Measurements from ENCODE around the gene GUK1.
A peak's percentile ranks its signal among the peaks of the same experiment; 100 is the strongest.
"Not testable (repeated sequence)": the region's sequence is repeated elsewhere in the genome, so short reads cannot be mapped to it uniquely, and the experiment has no call there.

GUK1 gene

GRCh38 chr1:228163007-228163753 lies 23.1 kb downstream of the GUK1 start:
- no peak for DNase-seq (ENCODE audit: low spot score)

DNA sequence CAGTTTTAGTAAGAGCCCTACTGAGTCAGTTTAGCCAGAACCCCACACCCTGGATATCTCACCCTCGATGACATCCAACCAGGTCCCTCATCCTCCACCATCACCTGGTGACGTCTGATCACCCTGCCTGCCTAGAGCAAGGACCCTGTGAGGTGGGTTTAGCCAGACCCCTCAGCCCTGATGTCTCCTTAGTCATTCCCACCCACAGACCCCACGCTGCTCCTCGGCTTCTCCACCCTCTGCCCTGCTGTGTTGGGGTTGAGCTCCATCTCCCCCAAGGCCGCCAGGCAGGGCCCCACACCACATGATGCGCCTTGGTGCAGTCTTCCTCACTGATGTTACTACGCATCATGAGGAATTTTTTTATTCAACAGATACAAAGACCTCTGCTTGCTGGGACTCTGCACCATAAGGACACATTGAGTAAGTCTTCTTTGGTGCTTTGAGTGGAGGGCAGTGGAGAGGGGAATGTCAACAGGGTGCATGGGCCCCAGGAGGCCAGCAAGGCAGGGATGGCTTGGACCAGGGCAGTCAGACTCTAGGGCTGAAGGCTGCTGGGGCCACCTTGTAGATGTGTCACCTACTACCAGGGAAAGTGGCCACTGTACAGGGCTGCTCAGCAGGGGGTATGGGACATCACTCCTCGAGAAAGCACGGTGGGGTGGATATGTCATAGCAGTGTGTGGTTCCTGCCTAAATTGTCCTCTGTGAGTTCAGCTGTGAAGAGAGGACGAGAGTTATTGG lies 23.9 kb downstream of the GUK1 start:
- DNase-seq (ENCODE audit: low spot score) = no peak

- no peak for DNase-seq (ENCODE audit: low spot score)
Observed at GRCh38 chr1:228164561-228165371, 24.7 kb downstream of the GUK1 start.

DNA sequence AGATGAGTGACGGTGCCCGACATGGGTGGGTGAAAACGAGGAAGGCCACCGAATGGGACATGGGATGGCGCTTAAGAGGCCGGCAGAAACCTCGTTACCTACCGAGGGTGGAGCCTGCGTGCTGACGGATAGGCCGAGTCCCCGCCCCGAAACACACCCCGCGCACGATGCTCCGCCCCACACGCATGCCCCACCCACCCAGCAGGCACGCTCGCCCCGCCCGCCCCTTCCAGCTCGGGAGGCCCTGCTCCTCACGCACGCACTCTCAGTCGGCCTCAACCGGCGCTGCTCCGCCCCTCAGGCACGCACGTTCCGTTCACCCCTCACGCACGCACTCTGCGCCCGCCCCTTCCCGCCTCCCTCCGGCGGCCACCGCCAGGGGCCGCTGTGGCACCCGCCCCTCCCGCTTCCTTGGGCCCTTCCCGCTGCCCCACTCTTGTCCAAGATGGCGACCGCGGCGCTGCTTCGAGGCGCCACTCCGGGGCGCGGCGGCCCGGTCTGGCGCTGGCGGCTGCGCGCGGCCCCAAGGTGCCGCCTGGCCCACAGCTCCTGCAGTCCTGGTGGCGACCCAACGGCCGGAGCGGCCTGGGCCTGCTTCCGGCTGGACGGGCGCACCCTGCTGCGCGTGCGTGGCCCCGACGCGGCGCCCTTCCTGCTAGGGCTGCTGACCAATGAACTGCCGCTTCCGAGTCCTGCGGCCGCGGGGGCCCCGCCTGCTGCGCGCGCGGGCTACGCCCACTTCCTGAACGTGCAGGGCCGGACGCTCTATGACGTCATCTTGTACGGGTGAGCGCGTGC lies 25.5 kb downstream of the GUK1 start, which contains the start of gene IBA57:
Gene IBA57 (plus strand): TSS at position 433 of the 798 bp plus-strand sequence. CDS start 13 bp downstream, at position 446.
- DNase-seq (ENCODE audit: low spot score) = peak; percentile 100

- DNase-seq (ENCODE audit: low spot score) = peak; percentile 44
Observed at GRCh38 chr1:228166170-228166936, 26.3 kb downstream of the GUK1 start.

- DNase-seq (ENCODE audit: low spot score) = no peak
Observed at GRCh38 chr1:228168563-228169270, 28.6 kb downstream of the GUK1 start.

DNA sequence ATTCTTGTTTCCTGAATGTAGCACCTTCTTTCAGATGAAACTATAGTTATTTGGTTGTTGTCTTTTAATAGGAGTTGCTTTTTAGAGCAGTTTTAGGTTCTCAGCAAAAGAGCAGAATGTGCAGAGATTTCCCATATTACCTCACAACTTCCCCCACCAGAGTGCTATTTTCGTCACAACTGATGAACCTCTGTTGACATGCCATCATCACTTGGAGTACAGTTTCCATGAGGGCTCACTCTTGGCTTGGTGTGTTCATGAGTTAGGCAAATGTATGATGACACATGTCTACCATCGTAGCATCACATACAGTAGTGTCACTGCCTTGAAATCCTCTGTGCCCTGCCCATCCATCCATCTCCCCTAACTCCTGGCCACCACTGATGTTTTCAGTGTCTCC lies 29.3 kb downstream of the GUK1 start:
- no peak for DNase-seq (ENCODE audit: low spot score)

DNA sequence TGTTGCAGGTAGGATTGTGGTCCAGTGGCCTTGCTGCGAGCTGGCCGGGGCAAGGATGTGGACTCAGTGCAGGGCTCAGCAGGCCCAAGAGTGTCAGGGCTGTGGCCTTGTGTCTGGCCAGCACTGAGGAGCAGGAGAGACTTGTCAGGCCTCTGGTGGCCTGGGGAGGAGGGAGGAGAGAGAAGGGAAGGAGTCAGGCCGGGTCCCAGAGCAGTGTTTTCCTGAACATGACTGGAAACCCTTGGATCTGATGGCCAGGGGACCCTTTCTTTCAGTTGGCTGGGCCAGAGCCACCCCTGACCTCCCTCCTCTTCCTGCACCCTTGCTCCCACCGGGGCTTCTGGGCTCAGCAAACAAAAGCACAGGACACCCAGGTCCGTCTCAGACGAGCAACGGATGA lies 30.6 kb downstream of the GUK1 start:
- no peak for DNase-seq (ENCODE audit: low spot score)

DNA sequence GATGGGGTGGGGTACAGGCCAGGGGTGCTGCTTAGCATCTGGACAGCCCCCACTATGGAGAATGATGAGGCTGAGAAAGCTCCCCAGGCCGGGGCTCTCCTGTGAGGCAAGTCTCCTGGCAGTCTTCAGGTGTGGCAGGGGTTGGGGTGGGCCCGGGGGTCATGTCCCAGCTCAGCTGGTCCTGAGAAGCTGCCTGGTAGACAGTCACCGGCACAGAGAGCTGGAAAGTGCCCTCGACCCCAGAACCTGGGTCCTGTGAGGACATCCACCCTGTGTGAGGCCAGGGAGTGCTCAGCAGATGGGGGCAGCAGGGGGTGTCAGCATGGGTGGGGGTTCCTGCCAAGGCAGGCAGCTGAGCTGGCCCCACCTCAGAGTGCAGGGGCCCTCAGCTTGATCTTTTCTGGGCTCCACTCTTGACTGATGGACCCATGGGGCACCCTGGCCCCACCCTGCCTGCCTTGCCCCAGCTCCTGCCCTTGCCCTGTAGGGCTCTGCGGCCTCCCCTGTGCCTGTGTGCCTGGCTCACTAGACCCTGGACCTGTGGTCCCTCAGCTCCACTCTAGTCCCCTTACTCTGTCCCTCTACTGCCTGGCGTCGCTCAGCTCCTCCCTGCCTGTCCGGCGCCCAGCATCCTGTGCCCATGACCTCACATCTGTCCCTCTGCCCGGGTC lies 31.3 kb downstream of the GUK1 start:
- no peak for DNase-seq (ENCODE audit: low spot score)

- no peak for DNase-seq (ENCODE audit: low spot score)
Observed at GRCh38 chr1:228172591-228173527, 32.8 kb downstream of the GUK1 start.

DNA sequence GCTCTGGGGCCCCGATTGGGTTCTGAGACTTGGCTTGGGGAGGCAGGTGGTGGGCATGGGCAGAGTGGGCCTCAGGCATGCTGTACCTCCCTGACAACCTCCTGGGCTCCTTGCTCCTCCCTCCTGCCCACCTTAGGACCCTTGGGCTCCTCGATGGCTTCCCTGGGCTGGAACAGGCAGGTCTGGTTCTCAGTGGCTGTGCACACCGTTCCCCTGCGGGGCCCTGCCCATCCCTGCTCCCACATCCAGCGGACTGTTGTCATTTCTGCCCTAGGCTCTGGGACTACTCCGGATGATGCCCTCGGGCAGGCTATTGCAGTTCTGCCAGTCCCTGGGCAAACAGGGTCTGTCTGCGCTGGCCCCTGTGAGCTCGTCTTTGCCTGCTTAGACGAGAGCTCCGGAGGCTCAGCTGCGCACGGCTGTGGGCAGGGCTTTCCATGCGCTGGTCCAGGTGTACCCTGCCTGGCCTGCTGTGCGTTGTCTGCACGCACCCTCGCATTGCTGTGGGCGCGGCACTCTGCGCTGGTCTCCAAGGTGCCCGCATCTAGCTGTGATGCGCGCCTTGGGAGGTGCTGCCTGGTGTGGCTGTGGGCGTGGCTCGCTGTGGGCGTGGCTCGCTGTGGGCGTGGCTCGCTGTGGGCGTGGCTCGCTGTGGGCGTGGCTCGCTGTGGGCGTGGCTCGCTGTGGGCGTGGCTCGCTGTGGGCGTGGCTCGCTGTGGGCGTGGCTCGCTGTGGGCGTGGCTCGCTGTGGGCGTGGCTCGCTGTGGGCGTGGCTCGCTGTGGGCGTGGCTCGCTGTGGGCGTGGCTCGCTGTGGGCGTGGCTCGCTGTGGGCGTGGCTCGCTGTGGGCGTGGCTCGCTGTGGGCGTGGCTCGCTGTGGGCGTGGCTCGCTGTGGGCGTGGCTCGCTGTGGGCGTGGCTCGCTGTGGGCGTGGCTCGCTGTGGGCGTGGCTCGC lies 33.7 kb downstream of the GUK1 start:
- not testable (repeated sequence) for DNase-seq (ENCODE audit: low spot score)

GRCh38 chr1:228174482-228175315 lies 34.6 kb downstream of the GUK1 start:
- no peak for DNase-seq (ENCODE audit: low spot score)

DNA sequence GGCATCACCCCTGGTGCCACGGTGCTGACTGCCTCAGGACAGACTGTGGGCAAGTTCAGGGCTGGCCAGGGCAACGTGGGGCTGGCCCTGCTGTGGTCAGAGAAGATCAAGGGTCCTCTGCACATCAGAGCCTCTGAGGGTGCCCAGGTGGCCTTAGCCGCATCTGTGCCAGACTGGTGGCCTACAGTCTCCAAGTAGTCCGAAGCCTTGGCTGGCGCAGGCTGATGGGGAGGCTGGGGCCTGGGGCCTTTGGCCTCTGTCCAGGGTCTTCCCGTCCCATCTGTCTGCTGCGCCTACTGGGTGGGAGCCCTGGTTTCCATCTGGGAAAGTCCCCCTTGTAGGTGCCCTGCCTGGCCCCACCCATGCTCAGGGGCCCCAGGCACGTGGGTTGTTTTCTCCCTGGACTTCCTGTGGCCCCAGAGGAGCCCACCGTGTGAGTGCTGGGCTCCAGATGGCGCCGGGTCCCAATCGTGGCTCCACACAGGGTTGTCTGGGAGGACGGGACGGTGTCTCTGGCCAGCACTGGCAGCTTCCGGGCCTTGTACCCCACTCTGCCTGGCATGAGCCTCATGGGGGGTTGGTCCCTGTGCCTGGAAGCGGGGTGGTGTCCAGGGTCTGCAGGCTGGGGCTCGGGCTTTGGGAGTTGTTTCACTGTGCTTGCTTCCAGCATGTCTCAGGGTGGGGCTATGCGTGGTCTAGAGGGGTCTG lies 35.4 kb downstream of the GUK1 start:
- DNase-seq (ENCODE audit: low spot score) = no peak

- no peak for DNase-seq (ENCODE audit: low spot score)
Observed at GRCh38 chr1:228176024-228176395, 35.9 kb downstream of the GUK1 start.

- no peak for DNase-seq (ENCODE audit: low spot score)
Observed at GRCh38 chr1:228176461-228177182, 36.5 kb downstream of the GUK1 start.
